Forelimb muscle (tissue), 1 donor: ENCODE measurements around the gene ABCG4. TPM values are rescaled to one million over a fixed set of nuclear protein-coding genes. Genes with fewer than 3 reads are reported as not detected.
A peak's percentile ranks its signal among the peaks of the same experiment; 100 is the strongest.
"Not testable (repeated sequence)": the region's sequence is repeated elsewhere in the genome, so short reads cannot be mapped to it uniquely, and the experiment has no call there.

Experiments
- DNase-seq: peaks from one replicate; pipeline ENCODE4 v3.0.0-alpha.2; 2013; ENCODE audit warnings: low read depth
- polyA plus RNA-seq: library from polyadenylated mRNA; unstranded; fragments of 120-200 nt; gene quantifications from one replicate; pipeline ENCODE4 v1.2.1, GENCODE V29; 2013; ENCODE audit not compliant: insufficient read length

Gene ABCG4
- polyA plus RNA-seq, 1 donor = 0.14 TPM

GRCh38 chr11:119153049-119153818, 4.4 kb downstream of the ABCG4 start:
- DNase-seq = no peak

DNA sequence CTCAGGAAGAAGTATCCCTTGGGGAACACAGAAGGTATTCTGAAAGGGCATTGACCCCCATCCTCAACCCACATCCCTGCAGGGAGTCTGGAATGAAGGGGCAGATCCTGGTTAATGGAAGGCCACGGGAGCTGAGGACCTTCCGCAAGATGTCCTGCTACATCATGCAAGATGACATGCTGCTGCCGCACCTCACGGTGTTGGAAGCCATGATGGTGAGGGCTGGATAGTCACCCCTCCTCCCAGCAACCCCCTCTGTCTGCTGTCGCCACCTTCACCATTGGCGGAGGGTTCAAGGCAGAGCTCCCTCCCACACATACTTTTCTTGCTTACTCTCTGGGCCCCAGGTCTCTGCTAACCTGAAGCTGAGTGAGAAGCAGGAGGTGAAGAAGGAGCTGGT, 5.3 kb downstream of the ABCG4 start:
- no peak for DNase-seq

DNA sequence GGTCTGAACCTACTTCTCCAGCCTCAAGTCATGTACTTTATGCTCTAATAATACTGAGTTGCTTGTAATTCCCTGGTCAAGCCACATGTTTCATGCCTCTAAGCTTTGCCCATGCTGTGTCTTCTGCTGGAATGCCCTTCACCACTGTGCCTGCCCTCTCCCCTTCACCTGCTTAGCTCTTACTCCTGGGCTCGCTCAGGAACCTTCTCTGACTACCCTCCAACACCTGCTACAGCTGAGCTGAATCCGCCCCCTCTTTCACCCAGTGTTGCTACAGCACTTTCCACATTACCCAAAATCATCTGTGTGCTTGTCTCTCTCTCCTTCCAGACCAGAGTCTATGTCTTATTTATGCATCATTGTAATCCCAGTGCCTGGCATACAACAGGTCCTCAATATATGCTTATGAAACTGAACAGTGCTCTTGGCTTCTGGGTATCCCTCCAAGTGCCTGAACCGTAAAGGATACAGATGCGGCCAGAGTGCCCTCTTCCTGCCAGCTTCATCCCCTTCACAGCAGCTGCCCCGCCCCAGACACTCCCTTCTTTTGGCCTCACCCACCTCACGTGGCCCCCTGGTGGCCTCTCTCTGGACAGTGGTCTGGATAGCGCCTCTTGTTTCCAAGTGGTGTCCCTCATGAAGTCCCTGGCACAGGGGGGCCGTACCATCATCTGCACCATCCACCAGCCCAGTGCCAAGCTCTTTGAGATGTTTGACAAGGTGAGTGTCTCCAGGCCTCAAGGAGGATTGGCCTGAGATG, 7.1 kb downstream of the ABCG4 start:
- DNase-seq = no peak

DNA sequence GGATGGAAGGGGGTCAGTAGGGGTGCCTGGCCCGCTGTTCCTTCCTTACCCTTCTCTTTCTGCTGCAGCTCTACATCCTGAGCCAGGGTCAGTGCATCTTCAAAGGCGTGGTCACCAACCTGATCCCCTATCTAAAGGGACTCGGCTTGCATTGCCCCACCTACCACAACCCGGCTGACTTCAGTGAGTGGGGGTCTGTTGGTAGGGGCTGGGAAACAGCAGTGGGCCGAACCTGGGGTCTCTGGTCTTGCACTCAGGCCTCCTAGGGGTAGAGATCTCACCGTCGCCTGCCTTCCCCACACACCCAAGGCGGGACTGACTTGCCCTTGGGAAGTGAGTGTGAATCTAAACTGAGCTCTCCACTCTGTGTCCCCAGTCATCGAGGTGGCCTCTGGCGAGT, 7.6 kb downstream of the ABCG4 start:
- DNase-seq = no peak

DNA sequence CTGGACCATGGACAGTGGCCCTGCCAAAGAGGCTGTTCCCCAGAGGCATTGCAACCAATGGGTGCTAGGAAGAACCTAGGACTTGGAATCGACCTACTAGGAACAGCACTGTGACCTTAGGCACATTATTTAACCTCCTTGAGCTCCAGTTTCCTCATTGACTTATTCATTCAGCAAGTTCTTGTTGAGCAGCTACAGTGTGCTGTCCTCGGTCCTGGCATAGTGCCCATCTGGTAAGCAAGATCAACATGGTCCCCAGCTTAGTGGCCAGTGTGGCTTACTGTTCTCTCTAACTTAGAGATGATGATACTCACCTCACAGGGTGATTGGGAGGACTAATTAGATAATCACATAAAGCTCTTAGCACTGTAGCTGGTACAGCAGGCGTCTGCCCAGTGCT, 8.2 kb downstream of the ABCG4 start:
- DNase-seq = no peak

DNA sequence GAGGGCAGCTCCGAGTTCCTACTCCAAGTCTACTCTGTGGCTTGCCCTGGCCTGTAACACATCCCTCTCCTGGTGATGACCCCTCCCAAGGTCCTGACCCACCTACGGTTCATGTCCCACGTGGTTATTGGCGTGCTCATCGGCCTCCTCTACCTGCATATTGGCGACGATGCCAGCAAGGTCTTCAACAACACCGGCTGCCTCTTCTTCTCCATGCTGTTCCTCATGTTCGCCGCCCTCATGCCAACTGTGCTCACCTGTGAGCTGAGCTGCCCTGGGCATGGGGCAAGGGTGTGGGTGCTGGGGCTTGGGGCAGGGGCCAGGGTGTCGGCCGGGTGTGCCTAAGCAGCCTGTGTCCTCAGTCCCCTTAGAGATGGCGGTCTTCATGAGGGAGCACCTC, 9.6 kb downstream of the ABCG4 start:
- DNase-seq = no peak

DNA sequence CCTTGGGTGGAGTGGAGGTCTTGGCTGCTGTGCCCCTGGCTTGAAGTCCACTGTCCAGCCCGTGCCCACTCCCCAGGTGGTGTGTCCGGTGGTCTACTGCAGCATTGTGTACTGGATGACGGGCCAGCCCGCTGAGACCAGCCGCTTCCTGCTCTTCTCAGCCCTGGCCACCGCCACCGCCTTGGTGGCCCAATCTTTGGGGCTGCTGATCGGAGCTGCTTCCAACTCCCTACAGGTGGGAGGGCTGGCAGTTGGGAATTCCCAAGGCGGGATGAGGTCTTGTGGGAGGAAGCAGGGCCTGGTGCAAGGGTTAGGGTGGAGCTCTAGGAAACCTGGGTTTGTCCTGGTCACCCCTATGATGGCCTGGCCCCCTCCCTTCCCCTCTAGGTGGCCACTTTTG, 11.3 kb downstream of the ABCG4 start:
- DNase-seq = no peak

GRCh38 chr11:119161871-119162270, 13.0 kb downstream of the ABCG4 start:
- no peak for DNase-seq

DNA sequence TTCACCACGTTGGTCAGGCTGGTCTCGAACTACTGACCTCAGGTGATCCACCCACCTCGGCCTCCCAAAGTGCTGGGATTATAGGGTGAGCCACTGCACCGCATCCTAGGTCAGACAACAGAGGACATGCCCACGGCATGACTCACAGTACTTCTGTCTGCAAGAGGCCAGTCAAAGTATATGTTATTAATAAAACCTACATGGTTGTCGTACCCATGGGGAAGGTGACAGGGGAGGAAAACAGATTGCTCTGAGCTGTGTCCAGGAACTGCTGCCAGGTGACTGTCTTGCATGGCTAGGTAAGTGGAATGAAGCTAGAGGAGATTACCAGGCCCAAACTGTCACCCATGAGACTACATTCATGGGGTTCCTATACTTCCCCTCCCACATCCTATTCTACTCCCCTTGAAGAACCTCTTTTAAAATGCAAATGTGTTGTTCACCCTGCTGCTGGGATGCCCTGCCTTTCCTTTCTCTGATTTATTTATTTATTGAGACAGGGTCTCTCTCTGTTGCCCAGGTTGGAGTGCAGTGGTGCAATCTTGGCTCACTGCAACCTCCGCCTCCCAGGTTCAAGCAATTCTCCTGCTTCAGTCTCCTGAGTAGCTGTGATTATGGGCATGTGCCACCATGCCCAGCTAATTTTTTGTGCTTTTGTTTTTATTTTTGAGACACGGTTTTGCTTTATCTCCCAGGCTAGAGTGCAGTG, 17.7 kb downstream of the ABCG4 start:
- DNase-seq = no peak

DNA sequence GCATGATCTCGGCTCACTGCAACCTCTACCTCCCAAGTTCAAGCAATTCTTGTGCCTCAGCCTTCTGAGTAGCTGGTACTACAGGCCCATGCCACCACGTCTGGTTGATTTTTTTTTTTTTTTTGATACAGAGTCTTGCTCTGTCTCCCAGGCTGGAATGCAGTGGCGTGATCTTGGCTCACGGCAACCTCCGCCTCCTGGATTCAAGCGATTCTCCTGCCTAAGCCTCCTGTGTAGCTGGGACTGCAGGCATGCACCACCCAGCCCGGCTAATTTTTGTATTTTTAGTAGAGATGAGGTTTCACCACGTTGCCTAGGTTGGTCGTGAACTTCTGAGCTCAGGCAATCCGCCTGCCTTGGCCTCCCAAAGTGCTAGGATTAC, 18.2 kb downstream of the ABCG4 start:
- not testable (repeated sequence) for DNase-seq

GRCh38 chr11:119167933-119168332, 19.1 kb downstream of the ABCG4 start:
- no peak for DNase-seq

DNA sequence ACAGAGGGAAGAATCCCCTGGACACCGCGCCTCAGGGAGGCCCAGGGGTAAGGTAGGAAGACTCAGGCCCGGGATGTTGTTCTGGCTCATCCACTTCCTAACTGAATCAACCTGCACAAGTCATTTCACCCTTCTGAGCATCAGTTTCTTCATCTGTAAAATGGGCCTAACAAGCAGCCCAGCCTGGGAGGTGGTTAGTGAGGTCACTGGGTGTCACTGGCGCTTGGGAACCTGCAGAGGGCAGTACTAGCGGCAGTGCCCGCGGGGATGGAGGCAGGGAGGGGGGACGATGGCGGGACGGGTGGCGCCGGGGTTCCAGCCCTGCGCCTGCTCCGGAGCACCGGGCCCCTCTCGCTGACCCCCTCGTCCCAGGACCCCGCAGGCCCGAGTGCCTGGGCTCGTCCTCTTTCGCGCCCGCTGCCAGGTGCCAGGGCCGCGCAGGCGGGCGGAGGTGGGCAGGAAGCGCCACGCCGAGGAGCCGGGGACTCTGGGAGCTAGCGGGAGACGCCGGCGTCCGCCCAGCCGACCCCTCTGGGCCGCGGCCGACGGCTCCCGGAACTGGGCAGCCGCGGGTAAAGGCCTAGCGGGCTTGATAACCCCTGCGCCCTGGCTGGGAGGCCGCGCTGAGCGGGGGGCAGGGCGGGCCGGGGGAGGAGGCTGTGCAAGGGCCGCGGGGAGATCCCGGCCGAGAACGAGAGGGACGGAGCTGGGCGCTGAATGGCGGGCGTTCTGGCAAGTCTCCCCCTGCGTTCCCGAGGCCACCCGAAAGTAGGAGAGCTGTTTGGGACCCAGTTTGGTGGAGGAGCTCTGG, 19.8 kb downstream of the ABCG4 start, which contains the start of gene NLRX1:
TSS of gene NLRX1 (plus strand) at position 255 of the 811 bp plus-strand sequence. CDS start 2,679 bp downstream, outside the sequence.
- DNase-seq = peak; percentile 56

DNA sequence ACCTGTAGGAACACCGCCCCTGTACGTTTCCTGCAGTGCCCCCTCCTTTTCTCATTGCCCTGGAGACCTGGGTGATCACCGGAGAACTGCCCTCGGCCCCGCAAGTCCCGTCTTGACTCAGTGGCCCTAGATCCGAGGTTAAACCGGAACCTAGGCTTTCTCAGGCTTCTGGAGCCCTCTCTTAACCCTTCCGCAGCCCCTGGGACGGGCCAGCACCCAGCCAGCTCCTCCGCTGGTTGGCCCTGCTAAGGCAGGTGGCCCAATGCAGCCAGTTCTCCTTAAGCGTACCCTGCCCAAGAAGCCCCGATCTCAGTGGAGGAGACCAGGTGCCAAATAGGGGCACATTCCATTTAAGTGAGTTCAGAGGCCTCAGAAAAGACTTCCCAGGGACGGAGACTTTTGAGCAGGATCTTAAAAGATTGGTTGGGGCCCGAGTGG, 20.4 kb downstream of the ABCG4 start:
- DNase-seq = no peak

- DNase-seq = no peak
Measured at GRCh38 chr11:119172513-119172912, 23.7 kb downstream of the ABCG4 start.

GRCh38 chr11:119173453-119173852, 24.6 kb downstream of the ABCG4 start:
- no peak for DNase-seq

DNA sequence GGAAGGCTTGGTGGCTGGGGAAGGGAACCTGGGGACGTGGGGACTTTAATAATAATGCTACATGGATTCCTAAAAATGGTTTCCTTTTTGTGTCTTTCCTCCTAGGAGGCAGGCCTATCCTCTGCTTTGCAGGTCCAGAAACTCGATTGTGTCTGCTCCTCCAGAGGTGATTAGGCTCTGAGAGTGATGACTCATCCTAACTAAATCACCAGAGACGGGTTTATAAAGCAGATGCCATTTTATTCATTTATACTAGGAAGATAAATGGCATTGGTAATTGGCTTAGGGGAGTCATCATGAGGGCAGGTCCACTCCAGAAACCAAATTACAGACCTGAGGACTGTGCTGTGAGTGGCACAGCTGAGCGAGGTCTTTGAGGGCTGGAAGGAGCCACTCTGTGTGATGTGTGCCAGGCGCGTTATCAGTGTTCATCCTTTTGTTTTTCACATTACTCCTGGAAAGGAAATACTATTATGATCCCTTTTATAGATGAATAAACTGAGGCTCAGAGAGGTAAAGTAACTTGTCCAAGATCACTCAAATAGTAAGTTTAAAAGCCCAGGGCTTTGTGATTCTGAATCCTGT, 26.7 kb downstream of the ABCG4 start:
- DNase-seq = no peak

GRCh38 chr11:119178166-119178680, 29.4 kb downstream of the ABCG4 start:
- no peak for DNase-seq

- DNase-seq = no peak
Measured at GRCh38 chr11:119179342-119179741, 30.5 kb downstream of the ABCG4 start.

DNA sequence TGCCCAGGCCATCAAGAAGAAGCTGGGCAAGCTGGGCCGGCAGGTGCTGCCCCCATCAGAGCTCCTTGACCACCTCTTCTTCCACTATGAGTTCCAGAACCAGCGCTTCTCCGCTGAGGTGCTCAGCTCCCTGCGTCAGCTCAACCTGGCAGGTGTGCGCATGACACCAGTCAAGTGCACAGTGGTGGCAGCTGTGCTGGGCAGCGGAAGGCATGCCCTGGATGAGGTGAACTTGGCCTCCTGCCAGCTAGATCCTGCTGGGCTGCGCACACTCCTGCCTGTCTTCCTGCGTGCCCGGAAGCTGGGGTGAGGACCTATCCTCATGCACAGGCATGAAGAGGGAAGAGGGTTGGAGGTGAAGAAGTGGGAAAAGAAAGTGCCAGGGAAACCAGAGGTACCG, 31.1 kb downstream of the ABCG4 start:
- no peak for DNase-seq

GRCh38 chr11:119180729-119181676, 32.2 kb downstream of the ABCG4 start:
- no peak for DNase-seq
